ENCODE measurements around the gene ANKRD29.

The ANKRD29 gene

DNA sequence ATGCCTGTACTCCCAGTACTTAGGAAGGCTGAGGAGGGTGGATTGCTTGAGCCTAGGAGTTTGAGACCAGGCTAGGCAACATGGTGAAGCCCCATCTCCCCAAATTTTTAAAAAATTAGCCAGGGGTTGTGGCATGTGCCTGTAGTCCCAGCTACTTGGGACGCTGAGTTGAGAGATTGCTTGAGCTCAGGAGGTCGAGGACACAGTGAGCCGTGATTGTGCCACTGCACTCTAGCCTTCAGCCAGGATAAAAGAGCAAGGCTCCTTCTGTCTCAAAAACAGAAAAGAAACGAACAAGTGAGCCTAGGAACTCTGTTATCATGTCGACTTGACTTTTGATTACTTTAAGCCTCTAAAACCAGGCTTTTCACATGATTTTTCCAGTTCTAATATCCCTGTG, 90.1 kb downstream of the ANKRD29 start:
- no peak for DNase-seq (ENCODE audit: low read depth)
- H3K4me3 ChIP-seq (ENCODE audit: low read depth, low read length), result no peak overlapping the region
- TF ChIP-seq, protein P1, sequence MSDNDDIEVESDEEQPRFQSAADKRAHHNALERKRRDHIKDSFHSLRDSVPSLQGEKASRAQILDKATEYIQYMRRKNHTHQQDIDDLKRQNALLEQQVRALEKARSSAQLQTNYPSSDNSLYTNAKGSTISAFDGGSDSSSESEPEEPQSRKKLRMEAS (IDR thresholded peaks at IDR 0.05; ENCODE audit: low read depth, low read length), result no peak
- TF ChIP-seq MYC (IDR thresholded peaks at IDR 0.05; ENCODE audit: low read depth, low read length) (no peak), POLR2A (IDR thresholded peaks at IDR 0.05; ENCODE audit: extremely low read depth, insufficient read length) (no peak)
- TF ChIP-seq, protein P2, sequence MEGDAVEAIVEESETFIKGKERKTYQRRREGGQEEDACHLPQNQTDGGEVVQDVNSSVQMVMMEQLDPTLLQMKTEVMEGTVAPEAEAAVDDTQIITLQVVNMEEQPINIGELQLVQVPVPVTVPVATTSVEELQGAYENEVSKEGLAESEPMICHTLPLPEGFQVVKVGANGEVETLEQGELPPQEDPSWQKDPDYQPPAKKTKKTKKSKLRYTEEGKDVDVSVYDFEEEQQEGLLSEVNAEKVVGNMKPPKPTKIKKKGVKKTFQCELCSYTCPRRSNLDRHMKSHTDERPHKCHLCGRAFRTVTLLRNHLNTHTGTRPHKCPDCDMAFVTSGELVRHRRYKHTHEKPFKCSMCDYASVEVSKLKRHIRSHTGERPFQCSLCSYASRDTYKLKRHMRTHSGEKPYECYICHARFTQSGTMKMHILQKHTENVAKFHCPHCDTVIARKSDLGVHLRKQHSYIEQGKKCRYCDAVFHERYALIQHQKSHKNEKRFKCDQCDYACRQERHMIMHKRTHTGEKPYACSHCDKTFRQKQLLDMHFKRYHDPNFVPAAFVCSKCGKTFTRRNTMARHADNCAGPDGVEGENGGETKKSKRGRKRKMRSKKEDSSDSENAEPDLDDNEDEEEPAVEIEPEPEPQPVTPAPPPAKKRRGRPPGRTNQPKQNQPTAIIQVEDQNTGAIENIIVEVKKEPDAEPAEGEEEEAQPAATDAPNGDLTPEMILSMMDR (IDR thresholded peaks at IDR 0.05; ENCODE audit: low read depth, low read length), result no peak

DNA sequence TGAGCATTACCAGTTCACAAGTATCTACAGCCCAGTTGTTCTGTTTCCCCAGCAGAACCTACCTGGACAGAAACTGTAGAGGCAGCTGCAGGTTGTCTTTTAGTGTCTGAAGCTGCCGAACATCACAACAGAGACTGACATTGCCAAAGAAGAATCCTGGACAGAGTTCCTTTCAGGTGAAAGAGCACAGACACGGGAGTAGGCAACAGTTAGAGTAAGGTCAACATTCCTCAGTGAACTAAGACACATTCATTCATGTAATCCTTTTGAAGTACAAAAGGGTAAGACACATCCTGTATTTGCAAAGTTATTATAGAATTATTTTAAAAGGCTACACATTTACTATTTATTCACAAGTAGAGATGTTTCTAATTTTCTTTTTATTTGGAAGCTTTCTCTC, 90.7 kb downstream of the ANKRD29 start:
- no peak overlapping the region for H3K4me3 ChIP-seq (ENCODE audit: low read depth, low read length)
- no peak for DNase-seq (ENCODE audit: low read depth)
- TF ChIP-seq MYC (IDR thresholded peaks at IDR 0.05; ENCODE audit: low read depth, low read length) (no peak), POLR2A (IDR thresholded peaks at IDR 0.05; ENCODE audit: extremely low read depth, insufficient read length) (no peak)
- TF ChIP-seq, protein P1 (IDR thresholded peaks at IDR 0.05; ENCODE audit: low read depth, low read length), result no peak
- TF ChIP-seq, protein P2 (IDR thresholded peaks at IDR 0.05; ENCODE audit: low read depth, low read length), result no peak

DNA sequence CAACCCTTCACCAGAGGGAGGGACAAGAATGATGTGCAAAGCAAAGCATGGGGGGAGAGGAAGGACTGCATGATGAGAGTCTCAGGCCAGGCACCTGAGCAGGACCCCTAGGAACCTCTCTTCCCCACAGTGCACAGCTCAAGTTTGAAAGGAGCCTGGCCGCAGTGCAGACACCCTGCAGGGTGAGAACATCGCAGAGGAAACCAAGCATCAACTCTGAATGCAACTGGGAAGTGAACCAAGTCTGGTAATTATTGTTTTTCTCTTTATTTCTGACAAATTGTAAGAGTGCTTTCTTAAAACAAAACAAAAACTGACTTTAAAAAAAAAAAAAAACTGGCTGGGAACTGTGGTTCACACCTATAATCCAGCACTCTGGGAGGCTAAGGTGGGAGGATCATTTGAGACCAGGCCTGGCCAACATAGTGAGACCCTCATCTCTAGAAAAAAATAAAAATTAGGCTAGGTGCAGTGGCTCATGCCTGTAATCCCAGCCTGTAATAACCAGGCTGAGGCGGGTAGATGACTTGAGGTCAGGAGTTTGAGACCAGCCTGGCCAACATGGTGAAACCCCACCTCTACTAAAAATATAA, 91.7 kb downstream of the ANKRD29 start:
- no peak for DNase-seq (ENCODE audit: low read depth)
- TF ChIP-seq, protein P1 (IDR thresholded peaks at IDR 0.05; ENCODE audit: low read depth, low read length), result no peak
- TF ChIP-seq MYC (IDR thresholded peaks at IDR 0.05; ENCODE audit: low read depth, low read length), result no peak
- TF ChIP-seq POLR2A (IDR thresholded peaks at IDR 0.05; ENCODE audit: extremely low read depth, insufficient read length), result no peak
- TF ChIP-seq, protein P2 (IDR thresholded peaks at IDR 0.05; ENCODE audit: low read depth, low read length), result no peak
- no peak overlapping the region for H3K4me3 ChIP-seq (ENCODE audit: low read depth, low read length)

DNA sequence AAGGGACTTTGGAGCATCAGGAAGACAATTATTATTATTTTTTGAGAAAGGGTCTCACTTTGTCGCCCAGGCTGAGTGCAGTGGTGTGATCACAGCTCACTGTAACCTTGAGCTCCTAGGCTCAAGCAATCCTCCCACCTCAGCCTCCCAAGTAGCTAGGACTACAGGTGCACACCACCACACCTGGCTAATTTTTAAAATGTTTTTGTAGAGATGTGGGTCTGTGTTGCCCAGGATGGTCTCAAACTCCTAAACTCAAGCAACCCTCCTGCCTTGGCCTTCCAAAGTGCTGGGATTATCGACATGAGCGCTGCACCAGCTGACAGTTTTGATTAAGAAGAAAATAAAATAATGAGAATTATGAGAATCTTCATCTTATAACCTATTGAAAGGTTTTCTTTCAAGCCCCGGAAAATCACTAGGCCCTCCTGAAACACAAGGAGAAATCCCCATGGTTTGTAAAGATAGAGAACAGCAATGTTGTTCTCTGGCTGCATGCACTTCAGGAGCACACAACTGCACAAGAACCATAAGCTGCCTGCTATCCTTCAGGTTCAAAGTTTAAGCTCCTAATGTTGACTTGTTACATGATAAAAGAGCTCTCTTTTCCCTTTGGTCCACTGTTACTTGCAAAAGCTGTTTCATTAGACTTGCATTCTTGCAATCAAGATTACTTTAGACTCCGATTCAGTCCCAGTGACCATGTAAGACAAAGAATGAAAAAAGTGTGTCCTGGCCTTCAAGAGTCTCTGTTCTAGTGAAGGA, 93.2 kb downstream of the ANKRD29 start:
- TF ChIP-seq, protein P1 (IDR thresholded peaks at IDR 0.05; ENCODE audit: low read depth, low read length), result no peak
- no peak for TF ChIP-seq POLR2A (IDR thresholded peaks at IDR 0.05; ENCODE audit: extremely low read depth, insufficient read length)
- TF ChIP-seq MYC (IDR thresholded peaks at IDR 0.05; ENCODE audit: low read depth, low read length), result no peak
- TF ChIP-seq, protein P2 (IDR thresholded peaks at IDR 0.05; ENCODE audit: low read depth, low read length), result no peak
- H3K4me3 ChIP-seq (ENCODE audit: low read depth, low read length), result no peak overlapping the region
- no peak for DNase-seq (ENCODE audit: low read depth)

DNA sequence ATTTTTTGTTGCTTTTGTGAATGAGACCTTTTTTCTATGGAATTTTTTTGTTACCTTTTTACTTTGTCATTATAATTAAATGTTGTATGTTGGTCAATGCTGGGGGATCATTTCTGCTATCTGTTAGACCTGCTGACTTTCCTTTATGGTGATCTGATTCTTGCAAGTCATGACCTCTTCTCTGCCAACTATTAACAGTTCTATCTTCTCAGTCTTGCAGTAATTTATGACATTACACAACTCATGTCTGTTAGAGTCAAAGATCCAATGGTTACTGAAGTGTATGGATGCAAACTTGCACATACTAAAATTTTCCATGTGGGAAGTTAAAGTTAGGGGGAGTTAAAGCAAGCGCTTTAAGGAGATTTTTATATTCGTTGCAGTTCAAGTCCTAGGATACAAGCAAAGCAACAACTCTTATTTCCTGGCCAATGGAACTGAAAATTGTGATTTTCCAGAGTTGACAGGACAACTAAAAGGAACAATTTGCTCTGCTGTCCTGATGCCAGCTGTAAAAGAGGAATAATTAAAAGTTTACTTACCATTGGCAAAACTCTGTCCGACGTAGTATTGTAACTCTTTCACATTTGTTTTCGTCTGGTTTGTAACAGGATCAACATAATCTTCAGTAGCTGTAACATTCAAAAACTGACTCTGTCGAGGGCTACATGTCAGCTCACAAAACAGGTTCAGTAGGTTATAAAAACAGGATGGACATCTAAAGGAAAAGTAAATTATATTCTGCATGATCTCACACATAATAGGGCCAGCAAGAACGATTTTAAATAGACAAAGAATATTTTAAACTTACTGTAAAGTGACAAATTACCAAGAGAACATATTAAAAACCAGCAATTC, 94.2 kb downstream of the ANKRD29 start:
- DNase-seq (ENCODE audit: low read depth), result no peak
- no peak for TF ChIP-seq POLR2A (IDR thresholded peaks at IDR 0.05; ENCODE audit: extremely low read depth, insufficient read length)
- TF ChIP-seq MYC (IDR thresholded peaks at IDR 0.05; ENCODE audit: low read depth, low read length), result no peak
- TF ChIP-seq, protein P2 (IDR thresholded peaks at IDR 0.05; ENCODE audit: low read depth, low read length), result no peak
- TF ChIP-seq, protein P1 (IDR thresholded peaks at IDR 0.05; ENCODE audit: low read depth, low read length), result no peak
- no peak overlapping the region for H3K4me3 ChIP-seq (ENCODE audit: low read depth, low read length)
